HG02759 (cell line): ENCODE measurements around the gene ELMO2.
"Not testable (repeated sequence)": the region's sequence is repeated elsewhere in the genome, so short reads cannot be mapped to it uniquely, and the experiment has no call there.

ENCODE experiments used
- ATAC-seq: cut with Tn5 transposase; IDR thresholded peaks from one replicate; pipeline ENCODE4 v1.9.1; 2021; ENCODE audit warnings: mild to moderate bottlenecking, moderate library complexity; ENCODE audit not compliant: unreplicated experiment

ELMO2 gene

DNA sequence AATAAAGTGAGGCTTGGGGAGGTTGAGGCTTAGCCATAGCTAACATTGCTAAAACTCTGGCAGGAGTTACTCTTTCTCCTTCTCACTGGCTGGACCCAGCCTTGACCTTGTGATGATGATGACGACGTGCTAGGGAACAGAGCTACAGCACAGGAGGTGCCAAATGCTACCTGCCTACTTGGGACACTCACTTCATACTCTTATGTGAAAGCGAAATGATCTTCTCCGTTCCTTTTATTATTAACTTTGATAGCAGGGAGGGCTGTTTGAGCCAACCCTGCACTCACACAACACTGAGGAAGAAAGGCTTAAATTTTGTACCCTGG lies 1.2 kb upstream of the ELMO2 start:
- no peak for ATAC-seq

DNA sequence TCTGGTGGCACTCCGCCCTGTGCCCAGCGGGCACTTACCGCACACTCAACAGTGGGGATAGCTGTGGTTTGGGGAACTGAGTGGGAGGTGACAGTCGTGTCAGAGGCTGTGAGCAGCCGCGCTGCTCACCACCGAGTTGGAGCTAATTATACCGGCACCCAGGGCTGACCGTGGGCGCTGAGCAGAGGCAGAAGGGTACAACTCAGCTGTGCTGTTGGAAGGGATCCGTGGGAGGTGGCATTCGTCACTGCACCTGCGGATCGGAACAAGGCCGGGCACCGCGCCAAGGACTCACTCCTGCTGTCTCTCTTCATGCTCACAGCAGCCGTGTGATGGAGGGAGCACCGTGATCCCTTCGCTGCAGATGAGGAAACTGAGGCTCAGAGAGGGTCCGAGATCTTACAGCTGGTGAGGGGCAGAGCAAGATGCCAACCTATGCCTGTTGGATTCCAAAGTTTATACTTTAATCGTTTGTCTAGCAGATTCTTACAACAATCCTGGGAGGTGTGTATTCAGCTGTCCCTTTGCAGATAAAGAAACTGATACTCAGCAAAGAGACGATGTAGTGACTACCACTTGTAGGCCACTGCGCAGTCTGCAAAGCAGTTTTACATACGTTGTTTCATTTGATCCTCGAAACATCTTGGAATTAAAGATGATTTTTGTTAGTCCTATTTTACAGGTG lies 713 bp upstream of the ELMO2 start:
- ATAC-seq: peak; percentile 41

DNA sequence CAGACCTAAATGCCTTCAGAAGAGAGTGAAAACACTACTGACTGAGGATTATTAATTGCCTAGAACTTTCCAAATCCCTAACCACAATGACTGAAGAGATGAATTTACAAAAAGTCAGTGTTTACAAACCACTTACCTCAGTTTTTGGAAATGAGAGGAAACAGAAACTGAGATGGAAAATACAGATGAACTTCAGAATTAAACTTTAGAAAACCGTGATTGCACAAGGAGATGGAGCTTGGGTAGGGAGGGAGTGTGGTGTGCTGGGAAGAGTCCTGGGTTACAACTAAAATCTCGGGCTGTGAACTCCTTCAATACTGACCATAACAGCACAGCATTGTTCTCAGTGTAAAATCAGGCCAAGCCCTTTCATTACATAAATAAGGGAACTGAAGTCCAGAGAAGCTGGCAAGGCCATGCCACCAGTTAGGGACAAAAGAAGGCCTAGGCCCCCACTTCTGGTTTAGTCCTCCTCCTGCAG lies 4.0 kb downstream of the ELMO2 start:
- no peak for ATAC-seq

DNA sequence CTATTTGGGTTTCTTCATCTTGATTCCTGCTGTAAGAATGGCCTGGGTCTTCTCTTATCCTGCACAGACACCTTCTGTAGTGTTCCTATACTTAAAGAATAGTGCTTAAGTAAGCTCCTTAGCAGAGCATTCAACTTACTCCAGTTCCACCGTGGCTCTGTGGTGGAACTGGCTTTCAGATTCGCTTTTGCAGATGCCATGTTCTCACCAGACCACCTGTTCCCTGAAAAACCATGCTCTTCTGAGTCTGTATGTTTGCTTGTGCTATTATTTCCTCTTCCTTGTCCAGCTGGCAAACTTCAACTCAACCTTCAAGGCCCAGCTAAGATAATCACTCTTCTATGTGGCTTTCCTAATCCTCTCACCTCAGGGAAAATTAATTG lies 4.9 kb downstream of the ELMO2 start:
- ATAC-seq: no peak

DNA sequence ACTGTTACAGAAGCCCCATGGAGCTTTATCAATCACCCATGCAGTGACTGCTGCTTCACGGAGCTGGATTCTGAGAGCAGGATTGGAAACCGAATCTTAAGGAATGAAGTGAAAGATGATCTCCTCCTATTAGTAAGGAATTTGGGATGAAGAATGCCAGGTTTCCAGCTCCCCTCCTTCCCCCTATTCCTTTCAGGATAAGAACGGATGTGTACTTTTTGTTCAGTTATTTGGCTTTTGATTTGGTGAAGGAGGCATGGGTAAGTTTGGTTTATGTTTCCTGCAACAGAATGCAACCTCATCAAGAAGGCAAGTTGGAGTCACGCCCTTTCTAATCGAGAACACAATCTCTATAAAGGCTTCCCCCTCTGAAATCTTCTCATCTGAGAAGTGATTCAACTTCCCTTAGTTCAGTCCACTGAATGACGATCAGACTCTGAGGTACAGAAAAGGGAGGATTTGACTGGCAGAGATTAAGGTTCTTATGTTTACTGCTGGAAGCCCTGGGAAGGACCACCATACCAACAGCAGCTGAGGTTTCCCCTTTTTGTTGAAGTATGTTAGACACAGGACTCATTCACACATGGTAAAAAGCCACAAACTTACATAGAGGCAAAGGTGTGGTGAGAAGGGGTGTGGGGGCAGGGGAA lies 5.5 kb downstream of the ELMO2 start:
- ATAC-seq: no peak

DNA sequence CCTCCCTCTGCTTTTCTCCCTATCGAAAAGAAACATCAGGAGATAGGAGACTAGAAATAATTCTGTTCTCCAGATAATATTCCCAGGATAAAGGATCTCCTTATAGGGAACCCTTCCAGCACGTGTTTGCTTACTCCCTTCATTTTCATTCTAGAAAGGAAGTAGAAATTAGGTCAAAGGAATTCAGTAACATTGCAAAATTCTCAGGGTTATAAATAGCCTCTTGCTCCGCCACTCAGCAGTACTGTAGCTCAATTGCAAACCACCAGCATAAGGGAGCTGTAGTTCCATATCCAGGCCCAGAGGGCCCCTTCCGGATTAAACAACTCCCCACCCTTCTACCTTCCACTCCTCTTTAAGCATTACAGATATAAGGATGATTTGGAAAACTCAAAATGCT lies 6.2 kb downstream of the ELMO2 start:
- ATAC-seq: no peak

DNA sequence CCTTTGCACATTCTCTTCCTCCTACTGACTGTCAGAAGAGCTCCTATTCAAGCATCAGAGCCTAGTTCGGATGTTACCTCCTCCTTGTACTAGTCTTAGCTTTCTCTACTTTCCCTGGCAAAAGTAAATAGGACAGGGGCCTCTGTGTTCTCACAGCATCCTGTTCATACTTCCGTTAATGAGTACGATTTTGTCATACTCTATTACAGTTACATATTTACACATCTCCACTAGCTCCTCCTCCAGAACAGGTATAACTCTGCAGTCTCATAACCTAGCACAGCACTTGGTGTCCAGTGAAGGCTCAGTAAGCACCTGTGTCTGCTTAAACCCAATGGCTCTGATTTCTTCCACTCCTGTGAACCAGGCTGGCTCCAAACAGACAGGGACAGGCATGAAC lies 7.0 kb downstream of the ELMO2 start:
- ATAC-seq: no peak

DNA sequence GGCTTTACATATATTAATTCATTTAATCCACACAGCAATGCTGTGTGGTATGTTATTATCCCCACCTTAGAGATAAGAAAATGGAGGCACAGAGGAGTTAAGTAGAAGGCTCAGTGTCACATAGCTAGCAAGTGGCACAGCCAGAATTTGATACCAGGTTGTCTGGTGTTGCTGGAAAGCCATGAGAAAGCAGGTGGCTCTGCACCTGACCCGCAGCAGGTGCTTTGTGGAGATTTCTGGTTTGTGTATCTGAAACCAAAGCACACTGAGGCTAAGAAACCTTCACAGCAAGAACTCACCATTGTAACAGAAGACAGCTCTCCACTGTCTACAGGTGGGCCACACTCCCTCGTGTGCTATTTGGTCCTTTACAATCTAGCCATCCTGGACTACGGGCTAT lies 7.5 kb downstream of the ELMO2 start:
- ATAC-seq: no peak

DNA sequence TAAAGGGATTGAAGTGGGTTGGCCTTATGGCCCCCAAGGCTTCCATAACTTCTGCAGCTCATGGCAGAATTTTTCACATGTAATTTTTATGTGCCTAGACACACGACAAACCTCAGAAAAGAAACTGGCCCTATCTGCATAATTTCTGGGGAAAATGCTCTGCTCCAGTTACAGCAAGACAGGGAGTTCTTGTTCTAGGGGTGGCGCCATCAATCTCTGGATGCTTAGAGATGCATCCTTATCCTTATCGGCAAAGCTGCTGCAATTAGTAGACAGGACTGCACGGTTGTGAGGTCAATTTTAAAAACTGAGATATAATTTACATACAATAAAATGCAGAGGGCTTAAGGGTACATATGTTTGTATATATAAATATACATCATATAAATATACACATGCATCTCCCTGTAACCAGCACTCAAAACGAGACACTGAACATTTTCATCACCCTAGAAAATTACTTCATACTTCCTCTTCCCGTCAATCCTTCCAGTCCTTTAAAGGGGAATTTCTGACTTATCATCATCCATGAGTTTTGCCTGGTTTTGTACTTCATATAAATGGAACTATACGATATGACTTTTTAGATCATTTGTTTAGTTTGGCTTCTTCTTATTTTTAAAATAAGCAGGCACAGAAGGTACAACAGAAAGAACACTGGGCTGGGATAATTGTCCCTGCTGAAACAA lies 10.2 kb downstream of the ELMO2 start:
- ATAC-seq: no peak

DNA sequence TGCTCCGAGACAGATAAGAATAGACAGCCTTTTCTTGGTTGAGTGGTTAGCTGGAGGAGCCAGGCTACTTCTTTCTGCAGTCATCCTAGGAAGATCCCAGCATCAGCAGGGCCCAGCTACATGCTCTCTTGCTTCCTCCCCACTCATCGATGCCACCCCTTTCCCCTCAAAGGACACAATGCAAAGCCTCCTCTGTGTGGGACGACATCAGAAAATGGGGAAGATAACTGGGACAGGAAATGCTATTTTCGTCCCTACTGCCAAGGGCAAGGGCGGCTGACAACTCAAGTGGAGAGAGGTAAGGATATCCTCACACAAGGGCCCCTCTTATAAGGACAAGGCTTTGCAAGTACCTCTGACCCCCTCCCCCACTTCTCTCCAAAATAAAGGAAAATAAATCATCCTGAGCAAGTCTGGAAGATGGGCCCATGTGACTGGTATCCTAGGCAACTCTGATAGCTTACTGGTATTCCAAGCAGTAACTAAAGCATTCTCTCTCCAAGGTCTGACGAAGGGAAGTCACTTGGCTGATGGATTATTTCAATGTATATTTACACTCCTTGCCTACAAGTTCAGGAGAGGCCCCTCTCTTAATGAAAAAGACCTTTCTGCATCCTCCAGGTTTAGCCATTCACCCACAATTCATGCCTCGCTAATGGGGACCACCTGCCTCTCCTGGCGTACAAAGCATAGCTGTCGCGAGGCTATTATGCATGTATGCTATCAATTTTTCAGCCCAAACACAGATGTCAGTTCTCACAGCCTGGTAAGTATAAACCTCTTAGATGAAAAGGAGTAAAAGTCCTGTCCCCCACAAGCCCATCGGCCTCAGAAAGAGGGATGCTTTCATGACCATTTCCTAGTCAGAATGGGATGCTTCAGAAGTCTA lies 11.3 kb downstream of the ELMO2 start:
- ATAC-seq: no peak

DNA sequence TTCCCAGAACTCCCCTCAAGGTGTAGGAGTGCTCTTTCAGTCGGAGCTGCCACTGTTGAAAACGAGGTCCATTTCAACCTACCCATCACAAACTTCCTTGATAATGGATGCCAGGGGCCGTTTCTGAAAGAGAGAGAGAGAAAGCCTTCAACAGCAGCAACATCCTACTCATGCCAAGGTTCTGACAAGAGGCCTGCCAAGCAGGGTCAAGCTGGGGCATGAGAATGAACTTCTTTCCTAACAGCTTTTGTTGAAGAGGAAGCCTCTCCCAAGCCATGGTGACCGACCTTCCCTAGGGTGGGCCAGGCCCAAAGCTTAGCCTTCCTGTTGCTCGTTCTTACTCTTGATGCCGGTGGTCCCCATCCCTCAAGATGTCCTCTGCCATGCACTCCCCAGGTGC lies 12.4 kb downstream of the ELMO2 start:
- no peak for ATAC-seq

DNA sequence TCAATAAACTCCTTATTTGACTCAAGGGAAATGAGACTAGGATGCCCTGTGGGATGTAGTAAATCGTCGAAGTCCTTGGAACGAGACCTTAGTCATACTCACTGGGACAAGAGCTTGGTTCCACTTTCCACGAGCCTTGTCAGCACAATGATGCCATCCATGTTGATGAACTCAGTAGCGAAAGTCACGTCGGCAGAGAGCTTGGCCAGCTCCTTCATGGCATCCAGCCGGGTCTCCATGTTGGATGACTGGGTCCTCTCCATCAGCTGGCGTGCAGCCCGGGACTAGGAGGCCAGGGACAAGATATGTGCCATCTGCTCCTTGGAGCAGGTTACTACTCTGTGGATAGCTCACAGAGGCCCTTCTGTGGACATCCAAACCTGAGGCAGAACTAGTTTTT lies 17.5 kb downstream of the ELMO2 start:
- no peak for ATAC-seq

DNA sequence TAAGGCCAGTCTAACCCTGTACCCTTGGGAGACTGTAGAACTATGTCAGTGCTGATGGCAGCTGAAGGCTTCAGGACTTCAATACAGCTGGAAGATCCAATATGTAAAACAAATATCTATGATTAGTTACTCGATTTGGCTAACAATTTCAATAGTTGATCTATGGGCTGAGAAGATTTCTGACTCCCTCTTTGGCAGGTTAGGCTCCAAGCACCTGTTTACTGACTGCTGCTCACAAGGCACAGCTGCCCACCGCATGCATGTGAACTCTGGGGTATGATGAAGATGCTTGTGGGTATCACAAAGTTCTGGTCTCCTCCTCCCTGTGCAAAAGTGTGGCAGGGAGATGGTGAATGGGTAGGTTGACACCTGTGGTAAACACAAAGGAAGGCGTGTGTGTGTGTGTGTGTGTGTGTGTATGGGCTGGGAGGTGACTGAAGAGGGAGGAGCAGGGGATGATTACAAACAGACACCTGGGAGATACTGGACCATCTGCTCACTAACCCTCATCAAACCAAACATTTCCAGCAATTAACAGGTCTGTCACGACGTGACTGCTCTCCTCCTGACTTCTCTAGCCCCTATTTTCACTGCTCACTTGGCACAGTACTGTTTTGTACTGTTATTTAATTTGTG lies 18.1 kb downstream of the ELMO2 start:
- no peak for ATAC-seq

DNA sequence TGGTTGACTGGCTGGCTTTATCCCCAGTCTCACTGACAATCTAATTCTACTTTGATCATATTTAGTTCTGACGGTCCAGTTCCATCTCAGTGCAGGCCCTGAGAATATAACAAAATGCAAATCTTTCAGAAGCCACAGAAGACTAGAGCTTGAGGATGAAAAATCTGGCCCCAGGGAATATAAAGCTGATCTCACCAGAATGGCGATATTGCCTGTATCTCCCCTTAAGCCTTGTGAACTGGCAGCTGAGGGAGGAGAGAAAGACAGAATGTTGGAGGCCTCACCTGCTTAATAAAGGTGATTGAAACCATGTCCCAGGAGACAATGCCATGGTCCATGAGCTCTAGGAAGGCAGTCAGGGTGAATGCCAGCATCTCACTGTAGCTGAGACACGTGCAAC lies 19.4 kb downstream of the ELMO2 start:
- not testable (repeated sequence) for ATAC-seq

DNA sequence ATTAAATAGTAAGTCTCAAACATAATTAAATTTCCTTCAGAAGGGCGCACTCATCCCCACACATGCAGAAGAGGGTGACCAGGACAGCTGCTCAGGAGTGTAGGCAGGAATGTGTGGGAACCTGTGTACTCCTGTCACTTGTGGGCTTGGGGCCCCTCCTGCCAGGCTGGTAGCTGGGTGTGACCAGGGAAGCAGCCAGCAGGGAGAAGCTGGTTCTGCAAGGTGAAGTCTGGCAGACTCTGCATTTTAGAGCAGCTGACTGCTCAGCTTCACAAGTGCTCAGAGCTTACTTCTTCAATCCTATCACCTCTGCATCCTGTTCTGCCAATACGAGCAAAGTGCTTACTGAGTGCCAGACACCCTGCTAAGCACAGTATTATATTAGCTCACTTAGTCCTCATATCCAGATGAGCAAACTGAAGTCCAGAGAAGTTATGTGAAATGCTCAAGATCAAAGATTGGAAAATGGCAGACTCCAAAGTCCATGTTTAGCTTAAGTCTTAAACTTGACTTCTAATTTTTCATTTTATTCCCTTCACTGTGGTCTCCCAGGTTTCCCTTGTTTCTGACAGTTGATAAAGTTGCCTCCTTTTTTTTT lies 27.9 kb downstream of the ELMO2 start:
- ATAC-seq: no peak

DNA sequence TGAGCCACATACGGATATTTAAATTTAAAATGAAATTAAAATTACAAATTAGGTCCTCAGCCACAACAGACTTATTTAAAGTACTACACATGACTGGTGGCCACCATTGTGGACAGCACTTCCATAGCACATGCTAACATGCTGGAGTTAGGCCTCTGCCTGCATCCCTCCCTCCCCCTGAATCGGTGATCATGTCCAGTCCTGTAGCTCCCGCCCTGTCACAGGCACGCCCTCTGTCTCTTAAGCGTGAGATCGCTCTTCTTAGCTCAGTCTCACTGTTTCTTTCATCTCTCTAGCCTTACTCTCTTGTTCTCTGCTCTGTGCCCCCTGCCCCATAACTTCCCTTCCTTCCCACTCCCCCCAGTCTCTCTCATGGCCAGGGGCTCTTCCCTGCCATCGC lies 28.9 kb downstream of the ELMO2 start:
- no peak for ATAC-seq

DNA sequence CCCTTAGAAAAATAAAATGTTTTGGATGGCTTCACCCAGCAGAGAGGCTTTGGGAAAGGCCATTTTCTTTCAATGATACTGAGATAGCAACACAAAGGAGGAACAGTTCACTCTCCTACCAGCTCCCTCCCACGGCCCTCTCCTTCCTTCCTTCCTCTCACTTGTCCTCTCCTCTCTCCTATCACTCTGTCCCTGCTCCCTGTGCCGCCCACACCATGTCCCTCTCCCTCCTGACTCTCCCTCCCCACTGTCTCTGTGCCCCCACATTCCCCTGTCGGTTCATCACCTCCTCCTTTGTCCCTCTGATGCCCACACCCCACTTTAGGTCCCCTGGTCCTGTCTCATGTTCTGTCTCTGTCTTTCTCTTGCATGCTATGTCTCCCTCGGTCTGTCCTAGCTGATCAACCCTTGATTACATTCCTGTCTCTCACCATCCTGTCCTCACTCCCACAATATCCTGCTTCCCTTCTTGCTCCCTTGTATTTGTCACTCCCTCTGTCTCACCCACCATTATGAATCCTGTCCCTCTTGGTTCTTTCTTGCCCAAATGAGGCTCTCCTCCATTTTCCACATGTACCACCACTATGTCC lies 30.1 kb downstream of the ELMO2 start:
- ATAC-seq: no peak

DNA sequence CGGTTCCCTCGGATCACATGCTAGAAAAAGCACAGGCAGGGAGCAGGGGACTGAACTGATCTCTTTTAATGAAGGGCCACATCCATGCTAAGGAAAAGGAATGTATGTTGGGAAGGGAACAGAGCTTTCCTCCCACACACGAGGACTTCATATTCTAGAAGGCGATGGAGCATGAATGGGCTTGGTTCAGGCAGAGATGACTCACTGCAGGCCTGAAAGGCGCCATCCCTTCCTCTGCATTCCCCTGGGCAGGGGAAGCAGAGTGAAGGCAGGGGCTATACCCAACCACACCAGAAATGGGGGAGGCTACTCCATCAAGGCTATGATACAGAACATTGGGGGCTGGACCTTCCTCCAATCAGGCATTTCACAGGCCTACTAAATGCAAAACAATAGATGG lies 30.6 kb downstream of the ELMO2 start:
- no peak for ATAC-seq

DNA sequence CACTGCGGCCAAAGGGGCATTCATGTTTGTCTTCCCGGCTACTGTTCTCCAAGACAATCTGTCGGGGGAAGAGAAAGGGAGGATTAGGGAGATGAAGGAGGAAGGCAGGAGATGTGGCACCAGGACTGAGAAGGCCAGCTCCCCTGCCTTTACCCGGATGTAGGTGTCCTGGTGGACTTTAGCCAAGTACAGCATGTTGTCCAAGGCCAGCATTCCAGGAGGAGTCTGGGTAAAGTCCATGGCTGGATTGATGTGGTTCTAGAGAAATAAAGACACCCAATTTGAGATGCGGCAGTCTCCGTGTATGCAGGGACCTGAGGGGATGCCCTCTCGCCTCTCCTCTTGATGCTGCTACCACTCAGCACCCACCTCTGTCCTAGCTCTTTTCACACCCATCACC lies 32.0 kb downstream of the ELMO2 start:
- ATAC-seq: no peak

DNA sequence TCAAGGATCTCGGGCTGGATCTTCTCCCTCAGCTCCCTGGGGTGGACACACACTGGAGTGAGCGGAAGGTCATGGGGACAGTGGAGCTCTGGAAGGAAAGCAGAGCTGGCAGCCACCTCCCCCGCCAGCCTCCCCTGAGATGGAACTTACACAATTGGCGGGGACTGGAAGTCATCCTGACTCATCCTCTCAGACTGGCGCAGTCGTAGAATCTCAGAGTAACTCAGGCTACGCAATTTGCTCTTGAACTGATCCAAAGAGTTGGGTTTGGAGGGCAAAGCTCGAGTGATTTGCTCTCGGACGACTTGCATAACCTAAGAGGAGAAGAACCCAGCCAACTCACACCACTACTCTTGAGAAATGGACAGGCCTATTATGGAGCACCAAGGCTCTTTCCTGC lies 34.8 kb downstream of the ELMO2 start:
- ATAC-seq: no peak
